Putamen (tissue), 1 donor: ENCODE results near the gene TBX18.

Source experiments
- DNase-seq: peaks from one replicate; pipeline ENCODE4 v3.0.0-alpha.2; 2016; ENCODE audit warnings: low spot score

Gene TBX18

DNA sequence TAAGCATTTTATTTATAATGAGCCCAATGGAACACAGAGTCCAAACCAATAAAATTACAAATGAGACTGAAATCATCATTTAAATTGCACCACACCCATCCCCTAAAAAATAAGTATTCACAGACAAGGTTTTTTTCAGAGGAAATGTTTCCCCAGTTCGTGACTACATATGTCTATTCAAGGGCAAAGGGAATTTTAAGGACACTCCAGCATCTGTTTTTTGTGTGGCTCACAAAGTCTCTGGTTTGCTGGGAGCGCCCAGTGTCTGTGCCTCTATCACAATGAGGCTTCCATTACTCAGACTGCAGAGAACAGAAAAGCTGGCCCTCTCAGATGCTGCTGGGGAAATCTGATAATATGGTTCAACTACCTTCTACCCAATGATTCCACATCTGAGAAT, 16.0 kb downstream of the TBX18 start:
- DNase-seq: no peak

DNA sequence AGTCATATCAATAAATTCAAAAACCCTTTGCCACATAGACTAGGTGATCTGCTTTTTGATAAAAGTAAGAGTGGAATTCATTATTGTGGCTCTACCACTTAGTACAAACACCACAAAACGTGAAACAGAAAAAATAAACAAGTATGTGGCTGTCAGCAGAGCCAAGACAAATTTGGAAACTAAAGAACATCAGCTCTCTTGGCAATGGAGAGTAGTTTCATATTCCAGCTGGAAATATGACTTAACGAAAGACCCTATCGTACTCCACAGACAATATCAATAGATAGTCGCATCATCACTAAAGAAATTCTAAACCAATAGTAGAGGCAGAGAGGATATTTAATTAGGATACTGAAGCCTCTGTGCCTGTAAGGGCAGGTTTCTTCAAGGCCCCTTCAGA, 20.8 kb downstream of the TBX18 start:
- no peak for DNase-seq

DNA sequence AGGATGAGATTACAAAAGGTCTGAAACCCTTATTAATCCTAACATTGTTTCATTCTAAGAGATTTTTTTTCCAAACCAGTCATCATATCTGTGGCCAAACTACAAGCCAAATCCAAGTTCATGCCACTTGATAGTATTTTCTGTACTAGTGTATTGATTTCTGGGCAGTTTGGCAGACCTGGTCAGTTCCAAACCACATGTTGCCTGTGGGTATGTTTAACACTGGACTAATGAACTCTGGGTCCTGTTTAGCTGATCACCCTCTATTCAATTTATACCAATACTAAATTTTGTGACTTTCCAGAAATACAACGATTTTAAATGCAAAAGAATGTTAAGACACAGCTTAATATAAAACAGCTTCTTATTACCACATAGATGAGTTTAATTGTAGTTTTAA, 24.0 kb downstream of the TBX18 start:
- no peak for DNase-seq

DNA sequence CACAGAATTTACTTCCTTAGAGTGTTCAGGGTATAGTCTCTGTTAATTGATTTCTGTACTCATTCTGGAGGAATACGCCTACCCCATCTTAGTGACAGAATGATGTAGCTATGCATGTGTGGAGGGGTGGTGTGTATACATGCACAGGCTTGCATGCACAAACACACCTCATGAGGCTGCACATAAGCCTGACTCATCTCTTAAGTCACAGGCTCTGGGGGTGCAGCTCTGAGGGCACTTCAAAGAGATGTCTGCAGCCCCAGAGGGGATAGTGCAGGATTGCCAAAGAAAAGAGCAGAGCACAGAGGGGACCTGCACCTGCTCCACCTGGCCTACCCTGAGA, 24.6 kb downstream of the TBX18 start:
- no peak for DNase-seq

DNA sequence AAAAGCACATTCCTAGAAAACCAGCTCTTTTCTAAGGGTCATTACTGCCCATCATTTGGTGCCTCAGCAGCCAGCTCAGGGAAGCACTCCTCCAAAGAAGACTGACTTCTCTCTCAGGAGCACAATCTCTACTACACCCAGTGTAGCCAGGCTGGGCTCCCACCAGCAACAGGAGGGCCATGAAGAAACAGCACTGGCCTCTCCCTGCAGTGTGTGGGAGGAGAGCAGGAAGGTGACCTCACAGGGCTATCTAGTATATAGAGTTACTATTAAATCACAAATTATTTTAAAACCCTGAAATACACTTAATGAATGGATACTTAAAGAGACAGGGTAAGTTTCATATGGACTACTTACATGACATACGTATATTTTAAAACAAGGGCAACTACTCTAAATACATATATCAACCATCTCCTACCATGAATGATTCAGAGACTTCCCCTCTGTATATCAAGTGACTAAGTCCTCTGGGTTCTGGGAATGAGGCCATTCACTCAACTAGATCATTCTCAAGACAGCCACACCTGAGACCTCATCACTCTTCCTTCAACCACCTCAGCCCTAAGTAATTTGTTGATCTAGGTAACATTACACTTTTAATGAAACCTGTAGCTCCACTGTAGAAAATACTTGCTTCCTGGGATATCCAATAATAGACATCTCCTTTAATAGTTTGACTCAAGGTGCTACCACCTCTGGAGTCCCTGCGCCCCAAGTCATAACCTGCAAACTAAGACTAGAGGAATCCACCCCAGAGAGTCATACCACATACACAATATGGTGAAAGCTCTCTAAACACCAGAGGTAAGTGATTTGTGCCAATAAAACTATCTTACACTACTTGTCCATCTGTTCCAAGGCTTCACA, 25.2 kb downstream of the TBX18 start:
- DNase-seq: no peak

DNA sequence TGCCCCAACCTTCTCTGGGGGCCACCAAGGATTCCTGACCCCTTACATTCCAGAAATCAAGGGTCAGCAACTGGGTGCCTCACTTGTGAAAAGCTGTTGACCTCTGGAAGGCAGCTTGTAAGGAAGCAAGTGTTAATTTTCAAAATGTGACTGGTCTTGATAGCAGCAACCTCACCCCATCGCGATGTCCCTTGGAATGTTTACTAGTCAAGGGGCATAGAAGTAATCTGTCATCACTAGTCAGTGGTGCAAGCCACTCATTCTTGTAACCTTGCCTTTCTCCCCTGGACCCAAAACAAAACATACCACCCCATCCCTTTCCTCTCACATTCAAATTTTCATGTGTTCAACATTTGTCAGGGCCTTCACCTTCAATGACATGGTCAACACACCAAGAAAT, 30.5 kb downstream of the TBX18 start:
- no peak for DNase-seq

DNA sequence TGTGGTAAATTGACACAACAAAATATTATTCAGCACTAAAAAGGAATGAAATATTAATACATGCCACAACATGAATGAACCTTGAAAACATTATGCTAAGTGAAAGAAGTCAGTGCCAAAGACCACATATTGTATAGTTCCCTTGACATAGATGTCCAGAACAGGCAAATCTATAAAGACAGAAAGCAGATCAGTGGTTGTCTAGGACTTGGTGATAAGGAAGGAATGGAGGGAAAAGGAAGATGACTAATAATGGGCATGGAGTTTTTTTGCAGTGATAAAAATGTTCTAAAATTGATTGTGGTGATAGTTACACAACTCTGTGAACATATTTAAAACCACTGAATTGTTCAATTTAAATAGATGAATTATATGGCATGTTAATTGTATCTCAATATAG, 32.5 kb downstream of the TBX18 start:
- DNase-seq: no peak

DNA sequence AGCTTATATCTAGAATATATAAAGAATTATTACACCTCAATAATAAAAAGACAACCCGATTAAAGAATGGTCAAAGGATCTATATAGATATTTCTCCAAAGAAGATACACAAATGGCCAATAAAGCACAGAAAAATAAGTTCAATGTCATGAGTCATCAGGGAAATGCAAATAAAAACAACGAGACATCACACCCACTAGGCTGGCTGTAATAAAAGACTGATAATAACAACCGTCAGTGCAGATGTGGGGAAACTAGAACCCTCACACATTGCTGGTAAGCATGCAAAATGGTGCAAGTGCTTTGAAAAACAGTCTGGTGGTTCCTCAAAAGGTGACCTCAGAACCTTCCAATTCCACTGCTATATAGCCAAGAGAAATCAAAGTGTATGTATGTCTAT, 33.0 kb downstream of the TBX18 start:
- DNase-seq: no peak

DNA sequence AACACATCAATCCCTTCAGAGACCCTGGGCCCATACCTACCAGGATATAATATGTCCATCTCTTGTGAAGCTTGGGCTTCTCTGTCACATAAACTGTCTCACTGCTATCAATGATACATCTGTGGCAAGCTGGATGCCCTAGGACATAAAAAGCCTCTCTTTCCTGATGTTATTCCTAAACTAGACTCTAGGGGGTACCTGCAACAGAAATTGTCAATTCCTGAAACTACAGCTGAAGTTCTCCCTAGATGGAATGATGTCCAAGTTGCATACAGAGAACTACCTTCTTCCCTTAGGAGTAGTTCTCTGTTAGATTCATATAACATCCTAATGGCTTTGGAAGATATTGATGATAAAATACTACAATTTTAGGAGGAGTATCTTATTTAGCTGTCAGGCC, 35.8 kb downstream of the TBX18 start:
- no peak for DNase-seq

DNA sequence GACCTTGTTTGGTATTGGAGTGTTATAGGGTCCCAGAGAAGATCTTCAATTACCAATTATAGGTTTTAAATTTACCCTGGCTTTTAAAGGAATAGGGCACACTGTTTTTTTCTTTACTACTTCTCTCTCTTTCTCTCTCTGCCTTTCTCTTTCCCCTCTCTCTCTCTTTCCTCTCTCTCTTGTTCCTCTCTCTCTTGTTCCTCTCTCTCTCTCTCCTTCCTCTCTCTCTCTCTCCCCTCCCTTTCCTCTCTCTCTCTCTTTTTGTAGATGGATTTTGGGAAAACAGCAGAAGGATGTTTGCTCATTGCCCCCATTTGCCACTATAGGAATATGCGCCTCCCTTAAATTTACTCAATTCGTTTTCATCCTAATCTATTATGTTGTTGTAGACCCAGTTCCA, 45.2 kb downstream of the TBX18 start:
- DNase-seq: no peak

DNA sequence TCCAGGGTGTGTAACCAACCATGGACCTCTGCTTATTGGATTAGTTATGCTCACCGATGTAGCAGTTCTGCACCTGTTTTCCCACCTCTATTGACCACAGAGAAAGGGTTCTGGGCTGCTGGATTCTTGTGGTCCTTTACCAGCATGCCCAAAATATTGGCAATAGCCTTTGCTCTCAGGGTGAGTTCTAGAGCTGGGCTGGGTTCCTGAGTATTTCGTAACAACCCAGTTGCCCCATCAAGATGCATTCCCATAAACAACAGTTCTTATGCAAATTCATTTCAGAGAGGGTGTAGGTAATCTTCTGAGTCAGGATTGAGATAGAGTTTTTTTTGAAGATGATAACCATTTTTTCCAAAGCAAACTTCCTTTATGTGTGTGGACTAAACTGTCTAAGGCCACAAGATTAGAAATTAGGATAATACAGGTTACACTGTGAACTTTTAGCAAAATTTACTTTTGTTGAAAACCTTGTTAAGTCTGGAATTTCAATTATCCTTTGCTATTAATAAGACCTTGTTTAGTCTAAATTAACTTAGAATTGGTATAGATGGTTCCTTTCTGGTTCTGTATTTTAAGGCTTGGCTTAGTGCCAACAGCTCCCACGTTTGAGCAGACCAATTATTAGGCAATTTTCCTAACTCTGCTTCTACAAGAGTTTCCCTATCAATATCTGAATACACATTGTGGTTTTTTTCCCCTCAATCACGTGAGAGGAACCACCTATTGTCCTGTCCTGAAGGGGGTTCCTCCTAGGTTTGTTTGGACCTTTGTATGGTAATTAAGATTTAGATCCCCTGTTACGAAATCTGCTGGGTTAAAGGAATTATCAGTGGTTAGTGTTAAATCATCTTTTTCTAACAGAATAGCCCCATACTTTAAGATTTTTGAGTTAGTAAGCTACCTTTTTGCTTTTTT, 46.1 kb downstream of the TBX18 start:
- no peak for DNase-seq

DNA sequence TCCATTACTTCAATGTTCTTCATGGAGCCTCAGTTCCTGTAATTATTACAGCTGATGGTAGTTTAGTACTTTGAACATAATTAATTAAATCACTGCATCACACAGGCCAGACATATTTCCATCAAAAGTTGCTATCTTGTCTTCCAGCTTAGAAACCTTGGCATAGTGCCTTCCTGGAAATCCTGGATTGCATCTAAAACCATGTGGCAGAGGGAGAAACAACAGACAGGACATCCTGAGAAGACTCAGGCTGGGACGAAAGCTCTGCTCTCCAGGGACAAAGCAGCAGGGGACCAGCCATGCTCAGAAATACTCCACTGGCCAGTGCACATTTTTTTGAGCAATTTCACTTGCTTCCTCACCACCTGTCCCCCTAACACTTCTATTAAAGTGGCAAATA, 55.3 kb downstream of the TBX18 start:
- no peak for DNase-seq

DNA sequence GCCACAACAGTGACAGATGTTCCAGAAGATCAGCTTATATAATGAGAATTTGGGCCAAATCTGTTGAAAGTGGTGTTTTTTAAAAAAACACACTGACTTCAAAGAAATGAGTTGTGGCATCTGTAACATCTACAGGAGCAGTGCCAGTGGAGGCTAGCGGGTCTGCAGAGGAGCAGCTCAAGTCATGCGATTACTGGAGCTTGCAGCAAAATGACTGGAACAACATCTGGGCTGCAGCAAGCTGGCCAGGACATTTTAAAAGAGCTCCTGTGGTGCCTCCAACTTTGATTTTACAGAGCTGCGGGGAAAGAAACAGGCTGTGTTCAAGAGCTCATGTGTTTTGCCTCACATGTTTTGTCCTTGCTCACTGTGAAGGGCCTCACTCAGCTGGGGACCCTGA, 57.2 kb downstream of the TBX18 start:
- no peak for DNase-seq

DNA sequence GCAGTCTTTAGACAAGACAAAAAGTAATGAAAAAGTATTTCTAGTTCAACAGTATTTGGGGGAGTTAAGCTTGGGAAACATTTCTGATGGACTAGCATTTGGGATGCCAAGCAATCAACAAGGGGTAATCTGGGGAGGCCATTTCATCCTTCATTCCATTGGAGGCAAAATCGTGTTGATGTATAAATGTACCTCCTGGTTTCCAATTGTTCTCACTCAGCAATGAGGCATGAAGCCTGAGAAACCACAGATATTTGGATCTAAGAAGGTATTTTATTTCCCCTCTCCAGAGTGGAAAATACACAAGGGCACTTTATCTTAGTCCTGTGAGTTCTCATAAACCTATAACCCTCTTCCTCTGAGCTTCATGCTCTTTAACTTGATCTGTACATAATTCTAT, 68.2 kb downstream of the TBX18 start:
- no peak for DNase-seq

DNA sequence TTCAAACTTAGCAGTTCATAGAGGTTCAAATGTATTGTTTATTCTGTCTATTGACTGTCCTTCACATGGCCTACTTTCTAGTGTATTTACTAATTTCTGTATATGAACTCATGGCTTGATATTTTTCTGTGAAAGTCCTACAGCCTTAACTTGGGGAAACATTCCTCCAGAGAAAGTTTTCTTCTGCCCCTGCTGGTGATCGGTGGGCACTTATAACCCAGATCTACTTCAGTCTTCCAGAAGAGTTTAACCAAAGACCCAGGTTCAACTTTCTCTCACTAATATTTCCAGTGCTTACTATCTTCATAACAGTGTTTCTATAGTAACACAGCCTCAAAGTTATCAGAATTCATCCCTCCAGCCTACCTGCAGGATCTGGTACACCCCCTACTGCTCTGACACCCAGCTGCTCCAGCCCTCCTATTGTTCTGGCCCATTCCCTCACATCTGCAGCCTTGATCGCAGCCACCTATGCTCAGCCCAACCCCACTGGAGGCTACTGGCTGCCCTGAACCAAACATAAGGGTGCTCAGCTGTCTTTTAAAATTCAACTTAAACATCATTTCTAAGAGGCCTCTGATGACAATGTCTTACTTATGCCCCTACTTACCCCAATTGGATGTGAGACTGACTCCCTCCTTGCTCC, 72.3 kb downstream of the TBX18 start:
- DNase-seq: no peak

DNA sequence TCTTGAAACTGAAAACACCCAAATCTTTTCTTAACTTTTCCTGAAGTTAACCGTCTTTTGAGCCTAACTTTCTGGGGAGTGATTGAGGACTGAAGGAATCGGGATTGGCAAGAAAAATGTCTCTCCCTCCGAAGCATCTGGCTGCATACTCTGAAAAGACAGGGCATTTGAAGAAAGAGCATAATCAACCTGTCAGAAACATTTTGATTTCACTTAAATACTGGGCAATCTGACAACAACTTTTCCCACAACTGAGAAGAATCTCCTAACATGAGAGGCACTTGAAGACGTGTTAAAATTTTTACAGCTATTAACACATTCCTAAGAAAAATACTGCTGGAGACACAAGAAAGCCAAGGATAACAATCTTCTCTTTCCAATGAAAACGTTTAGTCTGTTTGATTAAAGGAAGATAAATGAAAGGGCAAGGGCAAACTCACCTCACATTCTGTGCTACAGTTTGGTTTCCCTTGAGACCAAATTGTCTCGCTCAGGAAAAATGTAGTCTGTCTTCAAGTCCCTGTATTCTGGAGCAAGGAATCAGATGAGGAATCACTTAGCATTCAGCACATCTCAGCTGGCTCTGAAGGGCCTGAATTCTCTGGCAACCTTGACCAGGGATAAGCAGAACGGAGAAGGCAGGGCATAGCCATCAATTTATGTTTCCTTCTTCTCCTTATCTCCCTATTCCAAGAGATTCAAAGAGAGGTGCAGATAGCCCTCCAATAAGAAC, 76.1 kb downstream of the TBX18 start:
- DNase-seq: no peak

DNA sequence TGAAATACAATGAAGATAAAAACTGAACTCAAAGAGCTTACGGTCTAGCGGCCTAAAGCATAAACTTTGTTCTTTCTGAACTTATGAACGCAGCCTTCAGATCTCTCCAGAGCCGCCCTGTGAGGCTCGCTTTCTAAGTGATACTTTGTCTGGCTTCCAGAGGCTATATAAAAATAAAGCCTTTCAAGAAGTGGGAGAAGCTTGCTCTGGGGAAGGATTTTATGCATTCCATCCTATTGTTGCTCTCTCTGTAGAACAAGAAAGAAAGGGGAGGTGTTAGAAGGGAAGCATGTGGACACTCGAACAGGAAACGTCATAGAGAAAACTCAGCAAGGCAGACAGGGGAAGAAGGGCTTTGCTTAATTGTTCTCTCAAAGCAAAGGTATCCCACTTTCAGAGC, 77.0 kb downstream of the TBX18 start:
- no peak for DNase-seq

DNA sequence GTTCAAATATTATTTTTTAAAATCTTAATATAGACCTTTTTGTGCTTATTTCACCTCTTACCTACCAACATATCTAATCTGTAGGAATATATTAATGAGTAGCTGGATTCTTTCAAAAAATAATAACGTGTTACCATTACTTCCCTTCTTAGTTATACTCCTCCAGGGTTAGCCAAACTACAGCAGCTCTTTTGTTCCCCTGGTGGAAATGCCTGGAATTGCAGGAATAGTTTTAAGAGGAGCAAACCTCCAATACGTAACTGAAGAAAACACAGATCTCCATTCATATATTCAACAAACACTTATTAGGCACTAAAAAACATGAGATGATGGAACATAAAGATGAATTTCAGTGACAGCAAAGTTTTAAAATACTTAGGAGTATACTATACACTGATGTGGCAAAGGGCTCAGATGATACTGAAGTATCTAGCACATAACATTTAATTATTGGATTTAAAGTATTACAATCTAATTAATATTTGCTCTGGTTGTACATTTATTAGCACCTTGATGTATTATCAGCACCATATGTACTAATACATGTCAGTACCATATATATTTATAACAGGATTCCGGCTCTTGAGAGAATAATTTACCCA, 78.3 kb downstream of the TBX18 start:
- no peak for DNase-seq

DNA sequence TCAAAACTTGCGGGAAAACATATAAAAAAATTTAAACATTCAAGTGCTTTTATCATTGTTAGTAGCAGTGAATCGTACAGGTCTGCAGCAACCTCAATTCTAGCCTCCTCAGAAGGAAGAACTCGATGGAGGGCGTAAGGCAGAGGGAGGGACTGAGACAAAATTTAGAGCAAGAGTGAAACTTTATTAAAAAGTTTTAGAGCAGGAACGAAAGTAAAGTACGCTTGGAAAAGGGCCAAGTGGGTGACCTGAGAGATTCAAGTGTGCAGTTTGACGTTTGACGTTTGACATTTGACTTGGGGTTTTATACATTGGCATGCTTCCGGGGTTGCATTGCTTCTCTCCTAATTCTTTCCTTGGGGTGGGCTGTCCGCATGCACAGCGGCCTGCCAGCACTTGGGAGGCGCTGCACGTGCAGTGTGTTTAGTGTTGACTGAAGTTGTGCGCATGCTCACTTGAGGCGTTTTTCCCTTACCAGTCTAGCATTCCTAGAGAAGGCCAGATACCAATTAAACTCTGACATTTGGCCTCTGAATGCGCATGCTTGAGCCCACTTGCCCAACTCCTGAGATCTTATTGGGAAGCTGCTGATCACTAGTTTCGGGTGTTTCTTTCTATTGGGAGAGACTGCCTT, 82.6 kb downstream of the TBX18 start:
- DNase-seq: no peak

DNA sequence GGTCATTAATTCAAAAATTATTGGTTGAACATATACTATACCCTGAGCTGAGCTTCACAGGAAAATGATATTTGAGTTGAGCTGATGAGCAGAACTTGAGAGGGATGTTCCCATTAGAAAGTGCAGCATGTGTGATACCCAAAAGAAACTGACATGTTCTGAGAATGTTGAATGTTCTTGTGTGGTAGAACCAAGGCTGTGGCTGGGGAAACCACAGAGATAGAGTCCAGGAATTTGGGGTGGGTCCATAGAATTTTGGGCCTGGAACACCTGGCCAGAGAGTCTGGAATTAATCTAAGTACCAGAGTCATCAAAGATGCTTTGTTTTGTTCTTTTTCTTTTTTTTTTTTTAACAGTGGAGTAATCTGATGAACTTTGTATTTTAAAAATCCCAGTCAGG, 88.7 kb downstream of the TBX18 start:
- DNase-seq: no peak

DNA sequence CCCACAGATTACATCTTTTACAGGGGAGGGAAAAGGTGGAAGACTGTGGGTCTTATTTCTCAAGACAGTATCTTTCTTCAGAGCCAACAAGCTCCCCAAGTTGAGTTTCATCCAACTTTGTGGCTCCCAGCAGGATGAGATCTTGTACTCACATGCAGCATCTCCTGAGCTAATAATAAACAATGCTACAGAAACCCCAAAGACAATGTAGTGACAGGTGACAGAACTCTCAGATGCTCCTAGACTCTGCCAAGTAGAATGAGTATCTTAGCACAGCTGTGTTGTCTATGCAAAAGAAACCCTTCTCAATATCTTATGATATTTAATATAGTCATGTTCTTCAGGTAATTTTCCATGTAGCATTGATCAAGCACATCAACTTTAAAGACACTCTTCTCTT, 90.0 kb downstream of the TBX18 start:
- no peak for DNase-seq
